ENCODE data around the gene C3orf62. TPM values are rescaled to one million over a fixed set of nuclear protein-coding genes. Genes with fewer than 3 reads are reported as not detected.

Gene C3orf62
- total and polyA plus RNA-seq, 10 of the 15 experiments (the other 5 are each of a cell fraction or from before 2014, with no cell fraction given) = 2.7 to 7.5 (median 4.2) TPM

DNA sequence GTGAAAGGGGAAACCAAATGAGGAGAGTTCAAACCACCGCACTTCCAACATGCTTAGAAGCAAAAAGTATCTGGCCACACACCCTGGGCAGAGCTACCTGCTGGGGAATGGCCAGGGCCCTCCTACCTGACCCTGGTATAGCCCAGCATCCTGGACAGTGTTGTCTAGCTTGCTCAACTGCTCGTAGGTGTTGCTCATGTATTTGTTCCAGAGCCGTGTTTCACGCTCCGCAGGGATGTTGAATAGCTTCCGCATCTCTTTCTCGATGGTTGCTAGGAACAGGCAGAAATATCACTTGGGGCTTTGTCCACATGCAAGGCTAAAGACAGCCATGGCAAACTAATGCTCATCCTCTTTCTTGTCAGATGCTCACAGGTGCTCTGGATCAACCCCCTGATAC lies 47.7 kb upstream of the C3orf62 start:
- intact Hi-C loops (cut with micrococcal nuclease; ENCODE audit: unreplicated experiment) (no loop called here), in situ Hi-C loops (cut with MboI) (no loop called here)
- RAD21 ChIA-PET (ENCODE audit: unreplicated experiment) = no interaction called here
- TF ChIP-seq SMARCA5 (IDR thresholded peaks at IDR 0.05) = no peak
- TF ChIP-seq WRNIP1 (IDR thresholded peaks at IDR 0.05; ENCODE audit: borderline replicate concordance, low read depth, low read length) = no peak
- TF ChIP-seq ESRRA (IDR thresholded peaks at IDR 0.05; ENCODE audit: low read length) = no peak
- no peak for TF ChIP-seq DPF2 (IDR thresholded peaks at IDR 0.05)
- TF ChIP-seq POLR2A (IDR thresholded peaks at IDR 0.05; ENCODE audit: low read depth, low read length) = no peak
- no peak for TF ChIP-seq CBX5 (IDR thresholded peaks at IDR 0.05; ENCODE audit: low read depth)
- no peak for TF ChIP-seq RAD21 (IDR thresholded peaks at IDR 0.05; ENCODE audit: insufficient read depth, low read depth, low read length)
- TF ChIP-seq KAT2A (conservative IDR thresholded peaks at IDR 0.05; ENCODE audit: control insufficient read depth, low read depth, low read length) = no peak
- TF ChIP-seq ZNF207 (IDR thresholded peaks at IDR 0.05; ENCODE audit: borderline replicate concordance) = no peak
- no peak for TF ChIP-seq EZH2 (IDR thresholded peaks at IDR 0.05; ENCODE audit: borderline replicate concordance, control insufficient read depth, low read depth, low read length)
- no peak for TF ChIP-seq CBFB (IDR thresholded peaks at IDR 0.05; ENCODE audit: low read depth)
- no peak for TF ChIP-seq FOS (IDR thresholded peaks at IDR 0.05; ENCODE audit: borderline replicate concordance, extremely low read depth, insufficient read length)
- no peak for TF ChIP-seq ETV6 (conservative IDR thresholded peaks at IDR 0.05 in 1 of 2, IDR thresholded peaks at IDR 0.05 in 1 of 2; ENCODE audit: borderline replicate concordance in 1 of 2, low read depth in 1 of 2)
- no peak for TF ChIP-seq RCOR1 (conservative IDR thresholded peaks at IDR 0.05; ENCODE audit: low read depth, low read length)
- no peak for TF ChIP-seq PAX5 (IDR thresholded peaks at IDR 0.05; ENCODE audit: borderline replicate concordance, low read depth, low read length)
- TF ChIP-seq CREB1 (IDR thresholded peaks at IDR 0.05; ENCODE audit: low read depth) = no peak
- TF ChIP-seq TAF1 (IDR thresholded peaks at IDR 0.05; ENCODE audit: borderline replicate concordance, low read depth, low read length) = no peak
- no peak for TF ChIP-seq POLR2AphosphoS2 (IDR thresholded peaks at IDR 0.05; ENCODE audit: low read depth, low read length)
- TF ChIP-seq ZNF274 (IDR thresholded peaks at IDR 0.05; ENCODE audit: insufficient read depth, insufficient read length) = no peak
- Histone ChIP-seq H3K9me3 (replicated peaks; ENCODE audit: control insufficient read depth, insufficient read depth, low read length) (no peaks in the 10 kb centered on the region), H3K4me3 (no peak overlapping the region), H3K9ac (ENCODE audit: control insufficient read depth, insufficient read depth, low read length) (no peak overlapping the region), H3K79me2 (ENCODE audit: control insufficient read depth, insufficient read depth, low read length) (no peaks in the 10 kb centered on the region; the same call in 1 of the 2 replicates), H3K36me3 (ENCODE audit: control insufficient read depth in 2 of 2, insufficient read depth in 2 of 2, low read length in 1 of 2) (peaks cover 22 to 58% of the 10 kb centered on the region in 2 experiments), H3K27ac (ENCODE audit: control insufficient read depth, insufficient read depth) (no peak overlapping the region), H2AFZ (ENCODE audit: control insufficient read depth, low read depth, low read length) (no peak overlapping the region), H3K27me3 (replicated peaks in 1 of 2; ENCODE audit: control insufficient read depth in 2 of 2, insufficient read depth in 2 of 2, low read length in 1 of 2) (no peaks in the 10 kb centered on the region), H3K4me1 (ENCODE audit: control insufficient read depth, insufficient read depth, low read length) (no peaks in the 10 kb centered on the region), H3K4me2 (ENCODE audit: control insufficient read depth, insufficient read depth) (no peak overlapping the region), H4K20me1 (ENCODE audit: control insufficient read depth, insufficient read depth) (no peaks in the 10 kb centered on the region)
- SMC1A ChIA-PET (ENCODE audit: uncharacterized antibody, unreplicated experiment) = interaction anchor here (0.9 to 1.5 kb wide), 2 partner anchors 9 to 13 kb away, joined by 3 to 4 read pairs; no protein-coding TSS in a partner anchor
- no TSS peak for BruUV-seq (replicated peaks)
- CTCF ChIA-PET = interaction anchor here (0.7 kb wide), 1 partner anchor 15 kb away, joined by 3 read pairs; the partner anchor contains the start of gene USP4
- ATAC-seq (no peak), DNase-seq (ENCODE audit: low read depth, low spot score) (no peak), FAIRE-seq (no peak)
- POLR2A ChIA-PET = interaction anchor here (1.4 to 1.7 kb wide), 2 partner anchors 10 to 21 kb away, joined by 3 to 4 read pairs; no protein-coding TSS in a partner anchor
- 97% methylated on average over 7 of the region's 7 CpGs for WGBS (ENCODE audit: insufficient coverage, insufficient replicate concordance, low lambda C conversion rate, missing lambda C conversion rate)

All from GM12878 (cell line).